Measurements from ENCODE around the gene GRM7.

GRM7 gene

GRCh38 chr3:7739754-7740153 is 878.8 kb downstream of the GRM7 start:
- no peak overlapping the region for H3K4me3 ChIP-seq (ENCODE audit: low read depth, low read length)
- no peaks in the 10 kb centered on the region for H3K27me3 ChIP-seq (ENCODE audit: insufficient read depth, low read depth, severe bottlenecking)
- no peaks in the 10 kb centered on the region for H3K9me3 ChIP-seq (ENCODE audit: severe bottlenecking)
- H3K36me3 ChIP-seq, result no peaks in the 10 kb centered on the region
- no peak for DNase-seq
- no peak for TF ChIP-seq CTCF (IDR thresholded peaks at IDR 0.05; ENCODE audit: low read depth, low read length)
- no peak overlapping the region for H3K27ac ChIP-seq

- H3K36me3 ChIP-seq, result no peaks in the 10 kb centered on the region
- no peak overlapping the region for H3K27ac ChIP-seq
- no peaks in the 10 kb centered on the region for H3K27me3 ChIP-seq (ENCODE audit: insufficient read depth, low read depth, severe bottlenecking)
- TF ChIP-seq CTCF (IDR thresholded peaks at IDR 0.05; ENCODE audit: low read depth, low read length), result no peak
- no peak for DNase-seq
- H3K9me3 ChIP-seq (ENCODE audit: severe bottlenecking), result no peaks in the 10 kb centered on the region
- no peak overlapping the region for H3K4me3 ChIP-seq (ENCODE audit: low read depth, low read length)
These were observed 879.5 kb downstream of the GRM7 start for GRCh38 chr3:7740458-7740857.

GRCh38 chr3:7744850-7745249 is 883.9 kb downstream of the GRM7 start:
- H3K36me3 ChIP-seq, result no peaks in the 10 kb centered on the region
- no peak for TF ChIP-seq CTCF (IDR thresholded peaks at IDR 0.05; ENCODE audit: low read depth, low read length)

GRCh38 chr3:7745711-7746110 is 884.8 kb downstream of the GRM7 start:
- no peaks in the 10 kb centered on the region for H3K36me3 ChIP-seq

More at GRCh38 chr3:7744850-7745249, 883.9 kb downstream of the GRM7 start:
- no peaks in the 10 kb centered on the region for H3K27me3 ChIP-seq (ENCODE audit: insufficient read depth, low read depth, severe bottlenecking)
- H3K9me3 ChIP-seq (ENCODE audit: severe bottlenecking), result no peaks in the 10 kb centered on the region
- DNase-seq, result no peak
- H3K27ac ChIP-seq, result no peak overlapping the region
- H3K4me3 ChIP-seq (ENCODE audit: low read depth, low read length), result no peak overlapping the region

GRCh38 chr3:7749931-7750695 is 889.2 kb downstream of the GRM7 start:
- DNase-seq, result no peak
- H3K36me3 ChIP-seq, result no peaks in the 10 kb centered on the region
- no peak overlapping the region for H3K27ac ChIP-seq
- no peak overlapping the region for H3K4me3 ChIP-seq (ENCODE audit: low read depth, low read length)
- no peak for TF ChIP-seq CTCF (IDR thresholded peaks at IDR 0.05; ENCODE audit: low read depth, low read length)
- no peaks in the 10 kb centered on the region for H3K27me3 ChIP-seq (ENCODE audit: insufficient read depth, low read depth, severe bottlenecking)
- no peaks in the 10 kb centered on the region for H3K9me3 ChIP-seq (ENCODE audit: severe bottlenecking)

More at GRCh38 chr3:7745711-7746110, 884.8 kb downstream of the GRM7 start:
- H3K4me3 ChIP-seq (ENCODE audit: low read depth, low read length), result no peak overlapping the region
- H3K27ac ChIP-seq, result no peak overlapping the region
- H3K27me3 ChIP-seq (ENCODE audit: insufficient read depth, low read depth, severe bottlenecking), result no peaks in the 10 kb centered on the region
- H3K9me3 ChIP-seq (ENCODE audit: severe bottlenecking), result no peaks in the 10 kb centered on the region
- no peak for DNase-seq
- TF ChIP-seq CTCF (IDR thresholded peaks at IDR 0.05; ENCODE audit: low read depth, low read length), result no peak

- no peaks in the 10 kb centered on the region for H3K9me3 ChIP-seq (ENCODE audit: severe bottlenecking)
- H3K27ac ChIP-seq, result no peak overlapping the region
- no peaks in the 10 kb centered on the region for H3K27me3 ChIP-seq (ENCODE audit: insufficient read depth, low read depth, severe bottlenecking)
- no peak for TF ChIP-seq CTCF (IDR thresholded peaks at IDR 0.05; ENCODE audit: low read depth, low read length)
- no peak overlapping the region for H3K4me3 ChIP-seq (ENCODE audit: low read depth, low read length)
- no peaks in the 10 kb centered on the region for H3K36me3 ChIP-seq
- no peak for DNase-seq
These were observed 891.1 kb downstream of the GRM7 start for GRCh38 chr3:7752005-7752404.
